WTC11 (cell line): ENCODE measurements around the gene TRIM23. TPM values are rescaled to one million over a fixed set of nuclear protein-coding genes. Genes with fewer than 3 reads are reported as not detected.
"Not testable (repeated sequence)": the region's sequence is repeated elsewhere in the genome, so short reads cannot be mapped to it uniquely, and the experiment has no call there.

Source experiments
- ATAC-seq: fragments of 200-7000 bp; cut with Tn5 transposase; 2 replicates; pipeline ENCODE4 v1.10.0; 2021; ENCODE audit warnings: mild to moderate bottlenecking, moderate library complexity
- CTCF ChIA-PET: fragments of 300-600 bp; sonication (Branson Sonifier 250); formaldehyde crosslinking; loops from one replicate; lab custom pipeline; 2021; ENCODE audit warnings: antibody characterized with exemption; lab: Charles Lee
- POLR2A ChIA-PET: fragments of 350-600 bp; sonication (Branson Sonifier 250); formaldehyde crosslinking; loops from one replicate; lab custom pipeline; 2021; ENCODE audit warnings: antibody characterized with exemption; lab: Charles Lee
- DNase-seq: peaks from one replicate; pipeline ENCODE4 v3.0.0; 2021; ENCODE audit warnings: low spot score
- H3K27ac Mint-ChIP-seq: 2 replicates; pipeline ENCODE4 v1.8.0; 2021; ENCODE audit warnings: mixed read lengths
- H3K27me3 Mint-ChIP-seq: 2 replicates; pipeline ENCODE4 v1.8.0; 2021; ENCODE audit warnings: low read depth, mild to moderate bottlenecking, moderate library complexity, mixed read lengths
- H3K36me3 Mint-ChIP-seq: 2 replicates; pipeline ENCODE4 v1.8.0; 2021; ENCODE audit warnings: mixed read lengths
- H3K4me1 Mint-ChIP-seq: 2 replicates; pipeline ENCODE4 v1.8.0; 2022; ENCODE audit warnings: mixed read lengths
- H3K4me3 Mint-ChIP-seq: 2 replicates; pipeline ENCODE4 v1.8.0; 2021; ENCODE audit warnings: mild to moderate bottlenecking, moderate library complexity, mixed read lengths
- H3K9me3 Mint-ChIP-seq: 2 replicates; pipeline ENCODE4 v1.8.0; 2021; ENCODE audit warnings: mixed read lengths
- AFF4 ChIP-seq: sonication (generic); formaldehyde crosslinking; IDR thresholded peaks from 2 replicates; pipeline ENCODE4 v1.8.1; 2023; ENCODE audit warnings: mild to moderate bottlenecking, missing genetic modification reagents, borderline replicate concordance
- FOXP4 ChIP-seq: sonication (generic); formaldehyde crosslinking; IDR thresholded peaks from 2 replicates; pipeline ENCODE4 v1.8.0; 2022; ENCODE audit warnings: mild to moderate bottlenecking, missing genetic modification reagents
- IRF1 ChIP-seq: sonication (generic); formaldehyde crosslinking; IDR thresholded peaks from 2 replicates; pipeline ENCODE4 v1.8.0; 2023; ENCODE audit warnings: missing genetic modification reagents
- KAT7 ChIP-seq: sonication (generic); formaldehyde crosslinking; IDR thresholded peaks from 2 replicates; pipeline ENCODE4 v1.8.1; 2023; ENCODE audit warnings: missing genetic modification reagents, mild to moderate bottlenecking, borderline replicate concordance
- MAX ChIP-seq: sonication (generic); formaldehyde crosslinking; IDR thresholded peaks from 2 replicates; pipeline ENCODE4 v1.8.0; 2022; ENCODE audit warnings: mild to moderate bottlenecking, missing genetic modification reagents
- NR1H2 ChIP-seq: sonication (generic); formaldehyde crosslinking; IDR thresholded peaks from 2 replicates; pipeline ENCODE4 v1.9.0; 2021; ENCODE audit warnings: mild to moderate bottlenecking, moderate library complexity, missing genetic modification reagents
- SMAD3 ChIP-seq: sonication (generic); formaldehyde crosslinking; IDR thresholded peaks from 2 replicates; pipeline ENCODE4 v1.8.0; 2022; ENCODE audit warnings: missing genetic modification reagents, mild to moderate bottlenecking, borderline replicate concordance
- STAT6 ChIP-seq: sonication (generic); formaldehyde crosslinking; conservative IDR thresholded peaks from 2 replicates; pipeline ENCODE4 v1.8.1; 2023; ENCODE audit warnings: mild to moderate bottlenecking, low read depth, missing genetic modification reagents, moderate library complexity
- TCF7 ChIP-seq: sonication (generic); formaldehyde crosslinking; IDR thresholded peaks from 2 replicates; pipeline ENCODE4 v1.8.0; 2022; ENCODE audit warnings: mild to moderate bottlenecking, low read depth, missing genetic modification reagents, moderate library complexity
- TEAD1 ChIP-seq: sonication (generic); formaldehyde crosslinking; IDR thresholded peaks from 2 replicates; pipeline ENCODE4 v1.8.0; 2022; ENCODE audit warnings: mild to moderate bottlenecking, missing genetic modification reagents
- total RNA-seq: library from RNA; stranded (reverse); gene quantifications from 3 replicates; pipeline ENCODE4 v1.2.3, GENCODE V29; 2021

The TRIM23 gene
- total RNA-seq, 1 experiment from 2014 or later, result 11.8 TPM

- TF ChIP-seq MAX (CRISPR knock-in tag), result no peak
- TF ChIP-seq STAT6 (CRISPR knock-in tag), result no peak
- no peak for TF ChIP-seq TEAD1 (CRISPR knock-in tag)
- no peak for TF ChIP-seq NR1H2 (CRISPR knock-in tag)
- TF ChIP-seq KAT7 (CRISPR knock-in tag), result no peak
Measured at GRCh38 chr5:65620021-65620420, 4.1 kb downstream of the TRIM23 start (continued).

- no peak for ATAC-seq
- POLR2A ChIA-PET, result no interaction called here
- DNase-seq, result no peak
- Mint-ChIP-seq H3K9me3 (no peaks in the 10 kb centered on the region), H3K27me3 (no peaks in the 10 kb centered on the region), H3K36me3 (peaks cover 30% of the 10 kb centered on the region), H3K27ac (no peak overlapping the region), H3K4me1 (no peaks in the 10 kb centered on the region), H3K4me3 (no peak overlapping the region)
- TF ChIP-seq FOXP4 (CRISPR knock-in tag), result no peak
- no peak for TF ChIP-seq AFF4 (CRISPR knock-in tag)
- no peak for TF ChIP-seq TCF7 (CRISPR knock-in tag)
- TF ChIP-seq IRF1 (CRISPR knock-in tag), result no peak
- CTCF ChIA-PET, result no interaction called here
Measured at GRCh38 chr5:65612298-65612907, 11.7 kb downstream of the TRIM23 start.

DNA sequence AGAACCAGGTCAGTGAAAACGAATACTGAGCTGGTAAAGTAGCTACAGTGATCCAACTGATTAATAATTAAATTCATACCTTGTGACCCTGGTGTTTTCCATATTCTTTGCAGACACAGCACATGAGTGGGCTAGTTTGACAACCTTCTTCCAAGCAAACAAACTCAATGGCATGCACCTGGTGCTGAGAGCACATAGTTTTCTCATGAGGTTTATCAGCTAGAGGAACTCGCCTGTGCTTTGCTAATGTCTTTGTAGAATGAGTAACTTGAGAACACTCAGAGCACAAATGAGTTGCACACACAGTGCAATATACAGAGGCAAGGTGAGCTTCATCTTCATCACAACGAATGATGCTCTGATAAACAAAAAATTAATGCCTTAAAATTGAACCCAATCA, 12.6 kb downstream of the TRIM23 start:
- Mint-ChIP-seq H3K27me3 (no peaks in the 10 kb centered on the region), H3K4me3 (no peak overlapping the region), H3K9me3 (no peaks in the 10 kb centered on the region), H3K27ac (peak overlapping the region; percentile 35; the same call in 1 of the 2 replicates), H3K4me1 (no peaks in the 10 kb centered on the region), H3K36me3 (peaks cover 34% of the 10 kb centered on the region)
- DNase-seq (no peak), ATAC-seq (no peak)
- POLR2A ChIA-PET, result interaction anchor here (0.5 kb wide), 1 partner anchor 52 kb away, joined by 3 read pairs; no protein-coding TSS in a partner anchor
- CTCF ChIA-PET, result no interaction called here
- no peak for TF ChIP-seq SMAD3

GRCh38 chr5:65601761-65602160, 22.4 kb downstream of the TRIM23 start:
- H3K36me3 Mint-ChIP-seq, result peaks cover 56% of the 10 kb centered on the region
- H3K27ac Mint-ChIP-seq, CTCF ChIA-PET, ATAC-seq, H3K4me3 Mint-ChIP-seq, DNase-seq, POLR2A ChIA-PET, H3K27me3 Mint-ChIP-seq, H3K4me1 Mint-ChIP-seq: not testable (repeated sequence)
- H3K9me3 Mint-ChIP-seq, result peaks cover 39% of the 10 kb centered on the region
